Activated CD4-positive, alpha-beta T cell treated with anti-CD3 and anti-CD28 coated beads for 48 hours (primary cell): ENCODE data around the gene KRT32.
"Not testable (repeated sequence)": the region's sequence is repeated elsewhere in the genome, so short reads cannot be mapped to it uniquely, and the experiment has no call there.

ENCODE experiments used
- DNase-seq: peaks from one replicate; pipeline ENCODE4 v3.0.0-alpha.2; 2020

Gene KRT32

GRCh38 chr17:41463746-41464145 lies 3.4 kb downstream of the KRT32 start:
- DNase-seq: no peak

GRCh38 chr17:41462705-41463104 lies 4.5 kb downstream of the KRT32 start:
- DNase-seq: no peak

GRCh38 chr17:41457676-41458075 lies 9.5 kb downstream of the KRT32 start:
- DNase-seq: no peak

GRCh38 chr17:41456204-41456603 lies 11.0 kb downstream of the KRT32 start:
- DNase-seq: no peak

- DNase-seq: no peak
Measured at GRCh38 chr17:41455236-41455635, 11.9 kb downstream of the KRT32 start.

- no peak for DNase-seq
Measured at GRCh38 chr17:41453066-41453465, 14.1 kb downstream of the KRT32 start.

- DNase-seq: no peak
Measured at GRCh38 chr17:41452281-41452680, 14.9 kb downstream of the KRT32 start.

- no peak for DNase-seq
Measured at GRCh38 chr17:41451154-41451728, 15.9 kb downstream of the KRT32 start.

GRCh38 chr17:41449008-41449407 lies 18.2 kb downstream of the KRT32 start:
- no peak for DNase-seq

- DNase-seq: no peak
Measured at GRCh38 chr17:41448506-41448905, 18.7 kb downstream of the KRT32 start.

GRCh38 chr17:41446806-41447205 lies 20.4 kb downstream of the KRT32 start:
- no peak for DNase-seq

- no peak for DNase-seq
Measured at GRCh38 chr17:41444640-41445039, 22.5 kb downstream of the KRT32 start.

- DNase-seq: no peak
Measured at GRCh38 chr17:41444186-41444585, 23.0 kb downstream of the KRT32 start.

- DNase-seq: no peak
Measured at GRCh38 chr17:41442739-41443138, 24.4 kb downstream of the KRT32 start.

- no peak for DNase-seq
Measured at GRCh38 chr17:41440531-41441033, 26.6 kb downstream of the KRT32 start, which contains the start of gene KRT38. KRT38 (minus strand) TSS chr17:41440983; CDS start chr17:41440921, 62 bp downstream.

- no peak for DNase-seq
Measured at GRCh38 chr17:41439375-41439774, 27.8 kb downstream of the KRT32 start.

- DNase-seq: no peak
Measured at GRCh38 chr17:41437769-41438168, 29.4 kb downstream of the KRT32 start.

GRCh38 chr17:41437254-41437653 lies 29.9 kb downstream of the KRT32 start:
- DNase-seq: no peak

- no peak for DNase-seq
Measured at GRCh38 chr17:41434415-41434814, 32.8 kb downstream of the KRT32 start.

- DNase-seq: no peak
Measured at GRCh38 chr17:41434005-41434404, 33.2 kb downstream of the KRT32 start.

- DNase-seq: no peak
Measured at GRCh38 chr17:41433586-41433985, 33.6 kb downstream of the KRT32 start.

- DNase-seq: not testable (repeated sequence)
Measured at GRCh38 chr17:41430376-41430775, 36.8 kb downstream of the KRT32 start.

GRCh38 chr17:41429667-41430066 lies 37.5 kb downstream of the KRT32 start:
- no peak for DNase-seq

GRCh38 chr17:41428591-41429291 lies 38.4 kb downstream of the KRT32 start:
- no peak for DNase-seq
